NCI-H2196 (cell line): ENCODE results near the gene OSMR.

Experiments used
- DNase-seq: peaks from one replicate; lab custom pipeline; 2025; ENCODE audit not compliant: unreplicated experiment; lab: John Stamatoyannopoulos, UW

Gene OSMR

DNA sequence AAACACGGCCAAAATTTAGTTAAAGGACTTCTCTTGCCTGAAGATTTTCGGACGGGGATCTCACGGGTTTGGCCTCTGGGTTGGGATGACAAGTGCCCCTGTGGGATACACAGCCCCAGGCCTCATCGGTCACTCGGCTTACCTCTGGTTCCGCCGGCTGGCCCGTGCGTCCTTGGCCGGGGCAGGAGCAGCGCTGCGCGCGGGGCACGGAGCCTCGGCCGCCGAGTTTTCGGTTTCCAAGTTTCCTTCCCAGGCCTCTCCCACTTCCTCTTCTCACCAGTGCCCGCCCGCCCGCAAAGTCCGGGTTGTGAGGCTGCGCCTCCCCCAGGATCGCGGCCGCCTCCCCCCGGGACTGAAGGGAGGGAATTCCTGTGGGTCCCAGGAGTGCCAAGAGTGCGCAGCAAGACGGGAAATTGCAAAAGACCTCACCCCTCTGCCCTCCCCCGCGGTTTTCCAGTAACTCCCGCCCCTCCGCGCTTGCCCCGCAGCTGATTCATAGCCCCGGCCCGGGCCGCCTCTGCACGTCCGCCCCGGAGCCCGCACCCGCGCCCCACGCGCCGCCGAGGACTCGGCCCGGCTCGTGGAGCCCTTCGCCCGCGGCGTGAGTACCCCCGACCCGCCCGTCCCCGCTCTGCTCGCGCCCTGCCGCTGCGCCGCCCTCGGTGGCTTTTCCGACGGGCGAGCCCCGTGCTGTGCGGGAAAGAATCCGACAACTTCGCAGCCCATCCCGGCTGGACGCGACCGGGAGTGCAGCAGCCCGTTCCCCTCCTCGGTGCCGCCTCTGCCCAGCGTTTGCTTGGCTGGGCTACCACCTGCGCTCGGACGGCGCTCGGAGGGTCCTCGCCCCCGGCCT is at the start of gene OSMR:
Gene OSMR (plus strand): TSS at position 487 of the 853 bp plus-strand sequence. CDS start 23,033 bp downstream, outside the sequence.
- DNase-seq: peak; percentile 39

DNA sequence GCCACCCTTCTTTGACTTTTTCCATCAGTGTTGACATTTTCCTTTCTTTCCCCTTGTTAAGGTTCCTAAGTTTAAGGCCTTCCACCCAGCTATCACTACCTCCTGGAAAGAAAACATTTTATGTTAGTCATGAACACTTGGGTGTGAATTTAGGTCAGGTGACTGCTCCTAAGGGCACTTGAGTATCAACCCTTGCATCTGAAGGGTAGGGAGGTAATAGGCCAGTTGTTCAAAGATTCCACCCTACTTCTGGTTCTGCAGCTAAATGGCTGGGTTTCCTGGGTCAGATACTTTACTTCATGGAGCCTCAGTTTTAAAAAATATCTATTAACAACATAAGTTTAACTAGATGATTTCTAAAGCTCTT is 49.1 kb upstream of the OSMR start:
- no peak for DNase-seq

DNA sequence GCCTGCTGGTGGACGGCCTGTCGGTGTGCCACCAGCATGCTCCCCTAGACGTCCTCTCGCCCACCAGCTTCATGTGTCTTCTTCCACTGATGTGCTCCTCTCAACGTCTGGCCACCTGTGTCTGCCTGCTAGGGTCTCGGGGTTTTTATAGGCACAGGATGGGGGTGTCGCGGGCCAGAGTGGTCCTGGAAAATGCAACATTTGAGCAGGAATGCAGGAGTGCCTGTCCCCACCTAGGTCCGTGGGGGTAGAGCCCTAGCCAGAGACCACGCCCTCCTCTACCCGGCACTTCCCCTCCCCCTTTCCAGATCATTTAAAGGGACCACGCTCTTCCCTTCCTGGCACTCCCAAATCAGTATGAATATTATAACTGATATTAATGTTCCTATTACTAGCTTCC is 48.0 kb upstream of the OSMR start:
- no peak for DNase-seq

DNA sequence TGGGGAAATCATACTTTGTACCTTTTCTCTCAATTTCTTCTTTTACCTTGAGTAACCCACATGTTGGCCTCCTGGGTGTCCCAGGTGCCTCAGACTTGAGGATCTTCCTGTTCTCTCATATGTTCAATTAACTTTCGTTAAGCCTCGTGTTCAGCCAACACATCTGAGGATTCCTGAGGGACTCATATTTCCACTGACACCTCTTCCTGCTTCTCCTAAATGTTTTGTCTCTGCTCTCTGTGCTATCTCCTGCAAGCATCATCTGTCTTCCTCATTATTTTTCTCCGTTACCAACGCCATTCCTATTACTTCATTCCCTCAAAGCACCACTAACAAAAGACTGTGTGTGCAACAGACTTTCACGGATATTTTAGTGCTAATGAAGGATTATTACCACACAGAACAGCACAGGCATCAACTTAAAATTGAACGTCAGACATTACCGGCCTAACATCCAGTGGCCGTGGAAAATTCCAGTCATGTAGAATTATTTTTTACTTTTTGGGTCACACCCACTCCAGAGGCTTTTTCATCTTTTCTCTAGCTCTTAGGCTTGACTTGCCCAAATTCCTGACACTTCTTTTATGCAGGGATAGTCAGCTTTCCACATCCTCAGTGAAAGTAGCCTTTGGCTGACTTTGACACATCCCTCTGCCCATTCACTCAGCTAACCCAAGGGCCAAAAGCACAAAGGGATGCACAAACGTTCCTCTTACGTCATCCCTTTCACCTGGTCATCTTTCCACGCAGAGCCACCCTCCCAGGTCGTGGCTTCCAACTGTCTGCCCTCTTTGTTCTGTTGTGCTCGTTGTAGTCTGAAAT is 46.0 kb upstream of the OSMR start:
- DNase-seq: no peak

DNA sequence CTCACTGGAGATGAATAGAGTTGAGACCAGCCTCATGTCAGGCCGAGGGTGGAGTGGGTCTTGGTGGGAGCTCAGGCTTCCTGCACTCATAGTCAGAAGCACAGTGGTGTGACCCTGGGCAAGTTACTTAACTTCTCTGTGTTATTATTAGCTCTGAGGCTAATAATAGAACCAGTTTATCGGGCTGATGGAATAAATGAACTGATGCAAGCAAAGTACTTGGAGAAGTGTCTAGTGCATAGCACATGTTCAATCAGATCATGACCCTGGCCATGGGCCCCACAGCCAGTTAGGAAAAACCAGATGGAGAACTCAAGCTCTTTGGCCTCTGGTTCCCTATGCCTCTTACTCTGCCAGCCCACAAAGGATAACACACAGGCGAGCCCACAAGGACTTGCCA is 45.3 kb upstream of the OSMR start:
- DNase-seq: no peak

DNA sequence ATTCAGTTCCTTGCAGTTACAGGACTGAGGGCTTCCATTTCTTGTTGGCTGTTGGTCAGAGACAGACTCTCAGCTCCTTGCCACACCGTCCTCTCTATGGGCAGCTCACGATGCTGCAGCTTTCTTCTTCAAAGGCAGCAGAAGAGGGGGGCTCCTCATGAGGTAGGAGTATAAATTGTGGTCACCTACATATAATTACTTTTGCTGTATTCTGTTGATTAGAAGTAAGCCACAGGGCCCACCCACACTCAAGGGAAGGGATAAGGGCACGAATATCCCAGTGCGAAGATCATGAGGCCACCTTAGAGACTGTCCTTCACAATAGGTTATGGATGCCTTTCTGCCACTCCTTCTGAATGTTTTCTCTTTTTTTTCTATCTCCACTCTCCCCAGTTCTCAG is 43.7 kb upstream of the OSMR start:
- no peak for DNase-seq

DNA sequence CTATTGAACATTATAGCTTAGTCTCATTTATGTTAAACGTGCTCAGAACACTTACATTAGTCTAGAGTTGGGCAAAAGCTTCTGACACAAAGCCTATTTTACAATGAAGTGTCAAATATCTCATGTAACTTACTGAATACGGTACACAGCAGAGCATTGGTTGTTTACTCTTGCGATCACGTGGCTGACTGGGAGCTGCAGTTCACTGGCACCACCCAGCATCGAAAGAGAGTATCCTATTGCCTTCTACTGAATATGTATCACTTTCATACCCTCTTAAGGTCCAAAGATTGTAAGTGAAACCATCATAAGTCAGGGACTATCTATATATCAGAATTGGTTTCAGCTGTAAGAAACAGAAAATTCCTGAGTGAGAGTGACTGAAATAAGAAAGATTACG is 42.6 kb upstream of the OSMR start:
- no peak for DNase-seq

DNA sequence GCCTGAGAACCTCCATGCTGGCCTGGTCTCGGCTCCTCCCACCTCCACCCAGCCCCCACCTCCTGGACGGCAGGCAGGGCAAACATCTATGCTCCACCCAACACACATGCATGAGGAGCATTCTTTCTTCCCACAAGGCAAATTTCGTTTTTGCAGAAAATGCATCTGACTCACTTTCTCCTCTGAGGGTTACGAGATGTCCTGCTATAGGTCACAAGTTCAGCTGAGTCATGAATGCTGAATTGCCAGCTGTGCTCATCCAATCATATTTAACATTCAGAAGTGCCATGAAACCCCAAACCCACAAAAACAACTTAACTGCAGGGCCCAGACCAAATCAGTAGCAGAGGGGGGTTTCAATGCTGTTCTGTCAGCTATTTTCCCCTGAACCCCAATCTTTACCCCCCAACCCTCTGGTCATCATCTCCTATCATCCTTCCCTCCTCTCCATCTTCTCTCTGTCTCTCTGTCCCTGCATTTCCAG is 39.0 kb upstream of the OSMR start:
- no peak for DNase-seq

DNA sequence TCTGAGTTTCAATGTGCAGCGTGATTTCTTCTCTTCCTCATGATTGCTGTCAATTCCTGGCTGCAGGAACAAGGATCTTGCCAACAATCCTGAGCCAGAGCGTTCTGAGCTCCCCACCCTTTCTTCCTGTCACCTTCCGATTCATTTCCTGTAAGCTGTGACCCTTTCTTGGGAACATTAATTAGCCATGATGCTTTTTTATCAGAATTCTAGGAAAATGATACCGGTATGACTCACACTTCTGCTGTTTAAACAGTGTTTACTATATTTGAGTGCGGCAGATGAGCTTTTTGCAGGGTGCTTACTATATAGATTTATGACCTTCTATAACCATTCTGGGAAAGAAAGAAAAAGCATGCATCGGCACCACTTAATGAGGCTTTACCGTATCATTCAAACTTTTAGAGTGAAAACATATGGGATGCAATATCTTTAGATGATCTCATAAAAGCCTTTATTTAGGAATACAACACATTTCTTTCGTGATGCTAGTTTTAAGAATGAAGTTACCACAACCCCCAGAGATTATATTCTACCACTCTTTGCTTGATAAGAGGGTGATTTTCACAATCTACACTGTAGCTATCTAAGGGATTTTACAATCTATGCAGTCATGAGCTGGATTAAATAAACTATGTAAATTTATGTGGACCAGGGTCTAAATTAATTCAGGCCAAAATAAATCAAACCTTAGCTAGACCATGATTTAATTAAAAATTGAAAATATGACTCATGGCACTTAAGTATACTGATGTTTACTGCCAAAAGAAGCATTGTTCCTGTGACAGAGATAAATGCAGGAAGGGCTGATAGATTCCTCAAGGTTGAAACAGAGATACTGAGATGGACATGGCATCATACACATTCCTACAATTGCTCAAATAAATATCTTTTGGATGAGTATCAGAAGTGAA is 38.0 kb upstream of the OSMR start:
- DNase-seq: peak; percentile 38

DNA sequence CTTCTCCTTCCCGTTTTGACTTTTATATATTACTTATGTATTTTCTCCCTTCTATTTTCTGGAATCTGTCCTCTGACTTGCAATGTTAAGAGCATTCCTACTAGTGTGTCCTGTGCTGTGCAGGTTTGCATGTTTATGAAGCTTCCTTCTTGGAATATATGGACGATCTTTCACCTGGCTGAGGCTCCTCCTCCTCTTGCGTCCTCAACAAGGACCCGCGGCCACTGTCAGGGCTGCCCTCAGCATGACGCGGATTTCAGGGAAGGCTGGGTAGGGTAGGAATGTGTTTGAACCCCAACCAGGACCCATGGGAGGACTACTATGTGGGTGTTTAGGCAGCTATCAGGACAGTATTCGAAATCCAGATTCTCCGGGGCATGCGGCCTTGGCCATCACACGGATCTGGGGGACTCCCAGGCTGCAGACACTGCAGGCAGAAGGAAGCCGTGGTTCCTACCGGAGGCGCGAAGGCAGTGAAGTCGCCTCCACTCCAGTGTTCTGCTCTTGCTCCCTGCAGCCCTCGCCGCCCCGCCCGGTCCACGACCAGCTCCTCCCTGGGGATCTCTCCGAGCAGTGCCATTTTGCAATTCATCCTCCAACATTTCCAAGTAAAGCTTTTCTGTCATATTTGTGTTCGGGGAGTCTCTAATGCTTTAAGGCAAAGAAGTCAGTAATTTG is 37.0 kb upstream of the OSMR start:
- DNase-seq: no peak

DNA sequence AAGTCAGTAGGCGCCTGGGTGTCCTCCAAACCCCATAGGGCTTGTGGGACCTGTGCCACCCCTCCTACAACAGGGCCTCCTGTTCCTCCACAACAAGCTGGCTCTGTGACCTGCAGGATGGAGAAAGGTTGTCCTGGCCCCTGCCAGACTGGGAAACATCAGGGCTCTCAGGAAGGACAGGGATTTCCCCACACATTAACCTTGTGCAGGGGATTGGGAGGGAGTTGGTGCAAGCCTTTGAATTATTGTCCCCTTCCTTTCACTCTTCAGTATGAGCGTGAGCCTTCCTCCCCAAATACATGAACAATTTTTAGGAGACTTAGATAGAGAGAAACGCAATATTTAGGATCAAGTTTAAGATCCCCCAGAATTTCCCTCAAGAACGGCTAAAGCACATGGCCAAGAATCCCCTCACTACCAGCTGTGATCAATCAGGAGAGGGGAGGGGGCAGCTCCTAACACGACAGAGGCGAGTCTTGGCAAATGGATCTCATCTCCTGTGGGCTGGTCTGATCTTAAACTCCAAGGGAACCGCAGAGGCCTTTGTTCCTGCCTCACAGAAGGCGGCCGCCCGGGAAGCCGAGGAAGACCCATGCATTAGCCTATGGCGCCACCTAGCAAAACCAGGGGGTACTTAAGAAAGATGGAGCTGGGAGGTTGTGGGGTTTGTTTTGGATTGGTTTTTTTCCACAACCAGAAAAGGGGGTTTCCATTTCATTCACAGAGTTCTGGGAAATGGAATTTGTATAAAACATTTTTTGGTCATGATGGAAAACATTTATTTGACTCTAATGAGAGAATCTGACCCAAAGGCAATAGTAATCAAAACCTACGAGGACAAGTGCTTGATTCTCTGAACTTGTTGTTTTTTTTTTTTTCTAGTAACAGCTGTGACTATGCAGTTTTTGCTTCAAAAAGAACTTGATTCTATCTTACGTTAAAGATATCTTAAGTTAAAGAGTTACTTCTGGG is 36.1 kb upstream of the OSMR start:
- DNase-seq: peak; percentile 92

DNA sequence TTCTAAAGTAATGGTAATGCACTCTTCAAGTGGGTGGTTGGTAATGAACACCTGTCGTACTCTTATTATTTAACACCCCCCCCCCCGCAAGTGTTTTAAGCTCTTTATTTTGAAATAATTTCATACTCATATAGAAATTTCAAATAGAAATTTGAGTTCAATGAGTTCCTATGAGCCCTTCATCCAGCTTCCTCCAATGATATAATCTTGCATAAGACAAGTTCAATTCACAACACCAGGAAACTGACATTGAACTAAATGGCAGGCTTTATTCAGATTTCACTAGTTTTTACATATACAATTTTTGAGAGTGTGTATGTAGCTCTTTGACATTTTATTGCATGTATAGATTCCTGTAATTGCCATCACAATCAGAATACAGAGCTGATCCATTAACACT is 30.9 kb upstream of the OSMR start:
- no peak for DNase-seq

DNA sequence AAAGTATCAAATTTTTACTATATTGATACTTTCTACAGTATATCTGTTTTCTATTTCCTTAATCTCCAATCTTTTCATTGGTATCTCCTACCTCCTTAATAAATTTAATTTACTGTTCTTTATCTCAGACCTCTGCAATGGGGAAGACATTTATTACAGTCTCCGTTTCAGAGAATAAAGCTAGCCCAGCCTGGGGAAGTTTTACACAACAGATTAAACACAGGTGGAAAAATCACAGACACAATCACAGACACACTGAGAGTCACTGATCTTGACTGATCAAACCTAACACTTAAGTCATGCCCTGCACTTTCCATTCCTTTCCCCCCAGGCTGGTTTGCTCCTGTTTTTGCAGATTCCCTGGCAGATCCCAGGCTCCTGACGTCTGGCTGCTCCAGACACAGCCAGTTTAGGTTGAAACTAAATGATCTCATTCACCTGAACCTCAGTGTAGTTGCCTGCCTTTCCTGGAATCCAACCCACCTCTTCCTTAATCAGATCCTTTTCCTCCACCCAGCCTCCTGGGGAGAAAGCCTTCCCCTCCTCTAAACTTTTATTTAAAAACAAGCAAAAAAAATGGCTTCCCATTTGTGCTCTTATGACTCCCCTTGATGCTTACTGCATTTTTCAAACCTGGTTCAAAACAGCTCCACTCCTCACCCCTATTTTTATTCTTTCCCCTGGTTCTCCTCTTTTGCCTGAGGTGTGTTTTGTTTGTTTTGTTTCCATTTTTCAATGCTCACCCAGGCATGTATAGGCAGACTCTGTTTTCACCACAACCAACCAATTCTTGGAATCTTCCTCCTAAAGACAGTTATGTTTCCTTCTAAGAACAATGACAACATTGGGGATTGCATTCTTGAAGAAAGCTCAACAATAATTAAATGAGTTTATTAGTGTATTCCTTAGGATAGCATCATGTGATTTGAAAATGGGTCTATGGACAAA is 29.5 kb upstream of the OSMR start:
- no peak for DNase-seq

DNA sequence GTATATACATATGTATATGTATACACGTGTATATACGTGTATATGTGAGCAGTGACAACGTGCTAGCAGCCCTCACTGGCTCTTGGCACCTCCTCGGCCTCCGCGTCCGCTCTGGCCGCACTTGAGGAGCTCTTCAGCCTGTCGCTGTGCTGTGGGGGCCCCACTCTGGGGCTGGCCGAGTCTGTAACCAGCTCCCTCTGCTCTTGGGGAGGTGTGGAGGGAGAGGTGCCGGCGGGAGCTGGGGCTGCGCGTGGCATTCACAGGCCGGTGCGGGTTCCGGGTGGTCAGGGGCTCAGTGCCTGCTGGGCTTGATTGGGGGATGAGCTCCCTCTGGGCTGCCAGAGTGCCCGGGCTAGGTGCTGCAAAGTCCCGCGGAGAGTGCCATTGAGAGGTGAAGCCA is 24.1 kb upstream of the OSMR start:
- DNase-seq: no peak

DNA sequence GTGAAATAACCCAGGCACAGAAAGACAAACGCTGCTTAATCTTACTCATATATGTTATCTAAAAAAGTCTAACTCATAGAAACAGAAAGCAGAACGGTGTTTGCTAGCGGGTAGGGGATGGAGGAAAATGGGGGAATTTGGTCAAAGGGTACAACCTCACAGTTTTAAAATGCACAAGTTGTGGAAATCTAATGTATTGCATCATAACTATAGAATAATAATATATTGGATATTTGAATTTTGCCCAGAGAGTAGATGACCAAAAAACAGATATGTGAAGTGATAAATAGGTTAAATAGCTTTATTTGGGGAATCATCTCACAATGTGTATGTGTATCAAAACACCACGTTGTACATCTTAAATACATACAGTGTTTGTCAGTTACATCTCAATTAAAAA is 22.3 kb upstream of the OSMR start:
- no peak for DNase-seq

DNA sequence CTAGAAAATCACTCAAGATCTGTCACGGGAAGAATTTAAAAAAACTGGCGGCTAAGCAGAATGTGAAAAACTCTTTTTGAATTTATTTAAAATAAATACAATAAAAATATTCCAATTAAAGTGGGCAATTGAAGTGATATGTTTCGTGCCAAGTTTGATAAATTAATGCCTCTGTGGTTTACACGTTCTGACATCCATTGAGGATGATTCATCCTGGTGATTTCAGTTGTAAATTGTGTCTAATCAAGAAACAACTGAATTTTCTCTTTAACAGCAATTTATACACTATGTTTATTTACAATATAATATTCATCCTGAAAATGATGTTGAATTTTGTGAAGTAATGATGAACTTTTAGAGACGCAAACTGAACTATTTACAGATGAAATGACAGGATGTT is 21.0 kb upstream of the OSMR start:
- DNase-seq: no peak

DNA sequence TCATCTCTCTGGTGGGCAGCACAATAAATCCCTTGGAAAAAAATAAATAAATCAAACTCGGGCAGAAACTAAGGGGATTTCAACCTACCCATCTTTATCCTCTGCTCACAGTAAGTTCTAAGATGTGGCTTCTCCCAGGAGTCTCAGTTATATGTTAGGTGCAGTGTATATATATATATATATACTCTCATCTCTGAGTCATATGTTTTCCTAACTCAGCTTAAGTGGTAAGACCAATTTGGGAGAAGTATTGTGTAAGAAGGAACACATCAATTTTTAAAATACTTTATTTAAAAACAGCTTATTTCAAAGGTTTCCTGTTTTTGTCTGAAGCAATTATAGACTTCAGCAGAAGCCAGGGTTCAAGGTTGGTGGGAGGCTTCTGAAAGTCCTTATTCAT is 20.3 kb upstream of the OSMR start:
- DNase-seq: no peak

DNA sequence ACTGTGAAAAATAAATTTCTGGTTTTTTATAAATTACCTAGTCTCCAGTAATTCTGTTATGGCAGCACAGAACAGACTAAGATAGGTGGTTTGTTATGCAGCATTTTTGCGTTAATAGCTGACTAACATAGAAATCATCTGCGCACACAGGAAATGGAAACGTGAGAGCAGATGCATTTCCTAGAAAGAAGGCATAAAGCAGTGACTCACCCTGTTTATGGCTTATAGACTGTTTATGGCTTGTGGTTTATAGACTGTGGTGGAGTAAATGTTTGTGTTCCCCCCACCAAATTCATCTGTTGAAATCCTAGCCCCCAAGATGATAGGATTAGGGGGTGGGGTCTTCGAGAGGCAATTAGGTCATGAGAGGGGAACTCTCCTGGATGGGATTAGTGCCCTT is 18.3 kb upstream of the OSMR start:
- no peak for DNase-seq
